BLaER1 treated with 17β-estradiol and CSF1 and Interleukin-3, amounts not matched to agents 10 nM and 100 nM (cell line): ENCODE measurements around the gene CHPF2.

Source experiments
- H3K27ac ChIP-seq, 11 experiments: shearing (Covaris generic); formaldehyde crosslinking; 2 replicates each; pipeline ENCODE4 v1.8.1; 2022
- H3K27me3 ChIP-seq, 11 experiments: shearing (Covaris generic); formaldehyde crosslinking; 2 replicates each; pipeline ENCODE4 v1.8.1; 2022
- H3K36me3 ChIP-seq, 11 experiments: shearing (Covaris generic); formaldehyde crosslinking; 2 replicates each; pipeline ENCODE4 v1.8.1; 2022
- H3K4me1 ChIP-seq, 10 experiments: shearing (Covaris generic); formaldehyde crosslinking; 2 replicates each; pipeline ENCODE4 v1.8.1; 2022
- H3K4me2 ChIP-seq, 11 experiments: shearing (Covaris generic); formaldehyde crosslinking; 2 replicates each; pipeline ENCODE4 v1.8.1; 2022
- H3K4me3 ChIP-seq, 10 experiments: shearing (Covaris generic); formaldehyde crosslinking; 2 replicates each; pipeline ENCODE4 v1.8.1; 2022
- H3K9ac ChIP-seq, 11 experiments: shearing (Covaris generic); formaldehyde crosslinking; 2 replicates each; pipeline ENCODE4 v1.8.1; 2022
- H3K9me3 ChIP-seq, 11 experiments: shearing (Covaris generic); formaldehyde crosslinking; replicated peaks in 1 of 11; 2 replicates each; pipeline ENCODE4 v1.8.1; 2022
- H4K20me1 ChIP-seq, 11 experiments: shearing (Covaris generic); formaldehyde crosslinking; 2 replicates each; pipeline ENCODE4 v1.8.1; 2022
- Cebpa-rat ChIP-seq, 11 experiments: shearing (Covaris generic); IDR thresholded peaks; 2 replicates each; pipeline ENCODE4 v1.8.1; 2022

CHPF2 gene

DNA sequence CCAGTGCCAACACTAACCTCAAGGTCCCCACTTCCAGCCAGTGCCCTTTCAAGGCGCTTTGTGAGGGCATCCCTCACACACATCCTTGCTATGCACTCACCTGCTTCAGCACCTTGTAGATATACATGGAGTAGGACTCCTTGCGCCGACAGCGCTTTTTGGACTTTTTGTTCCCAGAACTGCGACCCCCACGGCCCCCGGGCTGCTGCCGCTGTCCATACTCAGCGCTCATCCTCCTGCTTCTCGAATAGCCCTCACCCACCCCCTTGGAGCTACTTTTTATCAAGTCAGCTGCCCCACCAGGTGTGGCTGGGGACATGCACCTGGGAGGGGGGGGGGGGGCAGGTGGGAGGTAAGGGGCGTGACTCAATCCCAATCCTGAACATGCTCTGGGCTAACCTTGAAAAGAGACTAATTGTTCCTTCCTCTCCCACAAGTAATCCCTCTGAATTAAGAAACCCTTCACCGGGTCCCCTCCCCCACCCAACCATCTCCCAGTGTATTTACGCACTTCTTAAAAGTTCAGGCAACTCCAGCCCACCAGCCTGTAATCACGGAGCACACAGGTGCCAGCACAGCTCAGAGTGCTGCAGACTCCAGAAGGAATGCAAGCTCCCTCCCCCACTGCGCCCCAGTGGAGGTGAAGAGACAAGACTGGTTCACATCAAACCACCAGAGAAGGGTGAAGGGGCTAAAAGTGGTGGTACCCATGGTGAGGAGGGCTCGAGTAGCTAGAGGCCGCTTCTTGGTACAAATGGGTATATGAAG lies 22.0 kb upstream of the CHPF2 start, which contains the start of gene H2BK1:
TSS of gene H2BK1 (minus strand) at position 402 of the 768 bp plus-strand sequence. CDS start at position 232, 170 bp downstream.
- Histone ChIP-seq H3K9ac (no peak within 1 kb of the TSS), H3K27ac (no peak within 1 kb of the TSS), H4K20me1 (peaks cover 0 to 77% (median 43%) of the 10 kb centered on the region in 11 experiments; a peak in 17 of 22 replicates), H3K9me3 (no peaks in the 10 kb centered on the region), H3K4me1 (peaks cover 0 to 24% (median 18%) of the 10 kb centered on the region in 10 experiments; a peak in 16 of 20 replicates), H3K36me3 (peaks cover 30 to 46% (median 38%) of the 10 kb centered on the region in 11 experiments), H3K27me3 (peaks cover 0 to 14% (median 4%) of the 10 kb centered on the region in 11 experiments; a peak in 9 of 22 replicates), H3K4me3 (no peak within 1 kb of the TSS), H3K4me2 (no peak within 1 kb of the TSS)
- TF ChIP-seq Cebpa-rat (IDR thresholded peaks at IDR 0.05) = no peak

DNA sequence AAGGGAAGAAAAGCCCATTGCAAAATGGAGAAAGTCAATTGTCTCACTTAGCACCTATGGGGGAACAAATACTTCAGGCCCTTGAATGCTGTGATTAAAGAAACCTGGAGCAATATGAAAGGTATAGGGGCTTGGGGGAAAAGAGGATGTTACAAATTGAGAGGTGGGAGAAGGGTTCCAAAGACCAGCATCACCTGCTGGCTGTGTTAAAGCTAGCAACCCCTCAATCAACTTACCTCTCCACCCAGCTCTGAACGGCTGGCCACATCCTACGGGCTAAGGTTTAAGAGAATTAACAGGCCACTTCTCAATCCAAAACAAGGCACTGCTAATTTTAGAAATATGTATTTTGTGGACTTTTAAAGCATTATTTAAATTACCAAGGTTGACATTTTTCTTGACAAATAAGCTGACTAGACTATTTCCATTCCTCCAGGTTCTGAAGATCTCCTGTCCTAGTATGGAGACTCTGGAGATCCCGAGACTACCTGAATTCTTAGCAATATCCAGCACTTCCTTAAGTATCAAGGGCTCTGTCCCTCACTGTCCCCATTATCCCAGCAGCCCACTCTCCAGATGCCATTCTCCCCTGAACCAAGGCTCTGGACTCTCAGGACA lies 21.0 kb upstream of the CHPF2 start:
- Histone ChIP-seq H3K9ac (no peak overlapping the region), H3K27ac (no peak overlapping the region), H4K20me1 (peaks cover 0 to 83% (median 47%) of the 10 kb centered on the region in 11 experiments; a peak in 17 of 22 replicates), H3K9me3 (no peaks in the 10 kb centered on the region), H3K4me2 (no peak overlapping the region), H3K36me3 (peaks cover 40 to 56% (median 48%) of the 10 kb centered on the region in 11 experiments), H3K4me1 (peaks cover 0 to 20% (median 16%) of the 10 kb centered on the region in 10 experiments; a peak in 16 of 20 replicates), H3K27me3 (peaks cover 0 to 5% (median 0%) of the 10 kb centered on the region in 11 experiments; a peak in 2 of 22 replicates), H3K4me3 (no peak overlapping the region)
- TF ChIP-seq Cebpa-rat (IDR thresholded peaks at IDR 0.05) = no peak

- TF ChIP-seq Cebpa-rat (IDR thresholded peaks at IDR 0.05) = no peak
- Histone ChIP-seq H3K4me1 (peaks cover 0 to 7% (median 5%) of the 10 kb centered on the region in 10 experiments; a peak in 16 of 20 replicates), H3K36me3 (peaks cover 54 to 69% (median 62%) of the 10 kb centered on the region in 11 experiments)
These were observed 19.7 kb upstream of the CHPF2 start for GRCh38 chr7:151212626-151213025.

GRCh38 chr7:151213826-151214225 lies 18.5 kb upstream of the CHPF2 start:
- peaks cover 66 to 81% (median 74%) of the 10 kb centered on the region in 11 experiments for H3K36me3 ChIP-seq
- H3K27ac ChIP-seq = no peak overlapping the region

More at GRCh38 chr7:151212626-151213025, 19.7 kb upstream of the CHPF2 start:
- H3K27ac ChIP-seq = no peak overlapping the region
- no peaks in the 10 kb centered on the region for H3K9me3 ChIP-seq
- H3K4me2 ChIP-seq = no peak overlapping the region
- H4K20me1 ChIP-seq = peaks cover 0 to 84% (median 57%) of the 10 kb centered on the region in 11 experiments; a peak in 17 of 22 replicates
- no peaks in the 10 kb centered on the region for H3K27me3 ChIP-seq
- H3K4me3 ChIP-seq = no peak overlapping the region
- H3K9ac ChIP-seq = no peak overlapping the region

DNA sequence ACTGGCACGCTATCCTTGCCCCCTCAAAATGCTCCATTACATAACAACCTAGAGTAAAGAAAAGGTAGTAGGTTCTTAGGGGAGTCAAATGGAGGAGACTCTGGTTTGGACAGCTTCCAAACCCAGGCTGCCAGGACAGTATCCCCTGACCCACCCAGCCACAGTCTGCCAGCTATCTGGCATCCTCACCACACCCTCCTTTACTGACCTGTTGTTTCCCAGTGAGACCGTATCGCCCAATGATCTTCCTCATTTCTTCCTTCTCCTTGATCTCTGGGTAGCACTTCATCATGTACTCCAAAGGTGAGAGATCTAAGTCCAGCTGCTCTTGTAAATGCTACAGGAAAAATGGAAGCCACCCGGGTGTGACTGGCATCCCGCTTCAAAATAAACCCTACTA lies 16.9 kb upstream of the CHPF2 start:
- no peak for TF ChIP-seq Cebpa-rat (IDR thresholded peaks at IDR 0.05)
- Histone ChIP-seq H3K9ac (no peak overlapping the region), H3K4me2 (no peak overlapping the region), H3K27me3 (no peaks in the 10 kb centered on the region), H4K20me1 (peaks cover 0 to 98% (median 73%) of the 10 kb centered on the region in 11 experiments; a peak in 17 of 22 replicates), H3K9me3 (no peaks in the 10 kb centered on the region), H3K4me3 (no peak overlapping the region), H3K27ac (no peak overlapping the region), H3K4me1 (no peaks in the 10 kb centered on the region), H3K36me3 (peaks cover 81 to 97% (median 89%) of the 10 kb centered on the region in 11 experiments)

More at GRCh38 chr7:151213826-151214225, 18.5 kb upstream of the CHPF2 start:
- no peak overlapping the region for H3K4me3 ChIP-seq
- TF ChIP-seq Cebpa-rat (IDR thresholded peaks at IDR 0.05) = no peak
- H4K20me1 ChIP-seq = peaks cover 0 to 93% (median 65%) of the 10 kb centered on the region in 11 experiments; a peak in 17 of 22 replicates
- H3K27me3 ChIP-seq = no peaks in the 10 kb centered on the region
- no peak overlapping the region for H3K9ac ChIP-seq
- no peaks in the 10 kb centered on the region for H3K4me1 ChIP-seq
- H3K4me2 ChIP-seq = no peak overlapping the region
- no peaks in the 10 kb centered on the region for H3K9me3 ChIP-seq

DNA sequence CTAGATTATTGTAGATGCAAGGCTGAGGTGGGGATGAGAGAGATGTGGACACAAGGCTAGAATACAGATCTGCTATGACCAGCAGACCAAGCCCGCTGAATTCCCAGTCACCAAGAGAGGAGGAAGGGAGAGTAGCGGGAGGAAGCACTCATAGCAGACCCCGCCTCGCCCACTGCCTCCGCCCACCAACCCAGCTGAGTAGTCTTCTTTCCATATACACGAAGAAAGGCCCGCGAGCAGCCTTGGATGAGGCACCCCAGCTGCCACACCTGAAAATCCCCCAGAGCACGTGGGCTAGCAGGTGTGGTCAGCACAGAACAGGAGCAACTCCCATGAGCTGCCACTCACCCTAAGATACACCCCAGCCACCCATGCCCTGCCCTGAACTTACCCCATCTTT lies 14.1 kb upstream of the CHPF2 start:
- H4K20me1 ChIP-seq = peaks cover 0 to 94% (median 52%) of the 10 kb centered on the region in 11 experiments; a peak in 17 of 22 replicates
- peaks cover 97 to 100% (median 99%) of the 10 kb centered on the region in 11 experiments for H3K36me3 ChIP-seq
- no peaks in the 10 kb centered on the region for H3K9me3 ChIP-seq
- H3K4me1 ChIP-seq = no peaks in the 10 kb centered on the region
- no peaks in the 10 kb centered on the region for H3K27me3 ChIP-seq
- no peak overlapping the region for H3K4me2 ChIP-seq
- H3K9ac ChIP-seq = no peak overlapping the region
- no peak overlapping the region for H3K4me3 ChIP-seq
- no peak overlapping the region for H3K27ac ChIP-seq
- no peak for TF ChIP-seq Cebpa-rat (IDR thresholded peaks at IDR 0.05)

GRCh38 chr7:151223728-151224127 lies 8.6 kb upstream of the CHPF2 start:
- Histone ChIP-seq H3K9me3 (no peaks in the 10 kb centered on the region), H3K4me1 (peaks cover 22 to 28% (median 24%) of the 10 kb centered on the region in 10 experiments), H3K36me3 (peaks cover 62 to 73% (median 70%) of the 10 kb centered on the region in 11 experiments), H3K27ac (no peak overlapping the region), H3K27me3 (no peaks in the 10 kb centered on the region), H3K4me2 (no peak overlapping the region), H4K20me1 (peaks cover 0 to 74% (median 19%) of the 10 kb centered on the region in 11 experiments; a peak in 14 of 22 replicates), H3K9ac (peak overlapping the region in 1 of 11 experiments; percentile 16; a peak in 1 of 22 replicates), H3K4me3 (no peak overlapping the region)
- TF ChIP-seq Cebpa-rat (IDR thresholded peaks at IDR 0.05) = no peak

- peaks cover 22 to 28% (median 24%) of the 10 kb centered on the region in 10 experiments for H3K4me1 ChIP-seq
- peak overlapping the region; percentile 92 to 99 (median 98) for H3K4me2 ChIP-seq
- H3K9me3 ChIP-seq = no peaks in the 10 kb centered on the region
- H3K27ac ChIP-seq = peak overlapping the region; percentile 55 to 92 (median 82); a peak in 19 of 22 replicates
- peaks cover 39 to 50% (median 47%) of the 10 kb centered on the region in 11 experiments for H3K36me3 ChIP-seq
- peaks cover 0 to 53% (median 15%) of the 10 kb centered on the region in 11 experiments; a peak in 13 of 22 replicates for H4K20me1 ChIP-seq
- H3K4me3 ChIP-seq = peak overlapping the region; percentile 84 to 95 (median 89)
- peak overlapping the region; percentile 83 to 97 (median 88) for H3K9ac ChIP-seq
- TF ChIP-seq Cebpa-rat (IDR thresholded peaks at IDR 0.05) = peak in 7 of 11 experiments; percentile 10 to 71 (median 21); a peak in 5 of 22 replicates
- H3K27me3 ChIP-seq = no peaks in the 10 kb centered on the region
These were observed 6.3 kb upstream of the CHPF2 start for GRCh38 chr7:151225948-151226510.
